ENCODE results near the gene UBA1. TPM values are rescaled to one million over a fixed set of nuclear protein-coding genes. Genes with fewer than 3 reads are reported as not detected.
"Not testable (repeated sequence)": the region's sequence is repeated elsewhere in the genome, so short reads cannot be mapped to it uniquely, and the experiment has no call there.

Gene UBA1
- total and polyA plus RNA-seq, 2 donors = 61.0 to 119 TPM

GRCh38 chrX:47242321-47242720 is 48.7 kb downstream of the UBA1 start:
- no peak for DNase-seq (ENCODE audit: extremely low spot score)
- no peak overlapping the region for H3K27ac ChIP-seq (ENCODE audit: low read depth)
- WGBS = 91% methylated on average over 10 of the region's 10 CpGs
- no peak overlapping the region for H3K4me3 ChIP-seq (ENCODE audit: low read depth, low read length)
- peaks cover 2% of the 10 kb centered on the region for H3K36me3 ChIP-seq (ENCODE audit: insufficient read depth)
- no peaks in the 10 kb centered on the region for H3K4me1 ChIP-seq (ENCODE audit: insufficient read depth)

DNA sequence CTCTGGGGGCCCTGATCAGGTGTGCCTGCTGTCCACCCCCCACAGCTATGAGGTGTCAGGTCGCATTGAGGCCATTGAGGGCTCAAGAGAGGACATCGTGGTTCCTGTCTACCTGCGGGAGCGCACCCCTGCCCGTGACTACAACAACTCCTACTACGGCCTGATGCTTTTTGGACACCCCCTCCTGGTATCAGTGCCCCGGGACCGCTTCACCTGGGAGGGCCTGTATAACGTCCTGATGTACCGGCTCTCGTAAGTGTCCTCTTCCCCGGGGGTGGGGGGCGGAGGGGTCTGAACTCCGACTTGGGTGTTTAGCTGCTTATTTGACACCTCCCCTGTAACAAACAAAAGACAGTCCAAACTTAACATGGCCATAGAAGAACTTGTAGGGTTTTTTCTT is 49.7 kb downstream of the UBA1 start:
- Histone ChIP-seq H3K4me3 (ENCODE audit: low read depth, low read length) (no peak overlapping the region), H3K4me1 (ENCODE audit: insufficient read depth) (no peaks in the 10 kb centered on the region), H3K27ac (ENCODE audit: low read depth) (no peak overlapping the region), H3K36me3 (ENCODE audit: insufficient read depth) (peaks cover 2% of the 10 kb centered on the region)
- WGBS = 94% methylated on average over 14 of the region's 14 CpGs
- no peak for DNase-seq (ENCODE audit: extremely low spot score)

DNA sequence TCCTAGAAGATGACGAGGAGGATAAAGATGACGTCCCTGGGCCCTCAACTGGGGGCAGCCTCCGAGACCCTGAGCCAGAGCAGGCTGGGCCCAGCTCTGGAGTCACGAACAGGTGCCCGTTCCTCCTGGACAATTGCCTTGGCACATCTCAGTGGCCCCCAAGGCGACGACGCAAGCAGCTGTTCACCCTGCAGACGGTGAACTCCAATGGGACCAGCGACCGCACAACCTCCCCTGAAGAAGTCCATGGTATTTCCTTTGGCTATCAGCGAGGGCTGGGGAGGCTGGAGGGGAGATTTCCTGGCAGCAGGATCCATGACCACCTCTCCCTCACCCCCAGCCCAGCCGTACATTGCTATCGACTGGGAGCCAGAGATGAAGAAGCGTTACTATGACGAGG is 51.0 kb downstream of the UBA1 start:
- Histone ChIP-seq H3K4me1 (ENCODE audit: insufficient read depth) (no peaks in the 10 kb centered on the region), H3K4me3 (ENCODE audit: low read depth, low read length) (no peak overlapping the region), H3K27ac (ENCODE audit: low read depth) (no peak overlapping the region), H3K36me3 (ENCODE audit: insufficient read depth) (peaks cover 2% of the 10 kb centered on the region)
- WGBS = 89% methylated on average over 16 of the region's 16 CpGs
- DNase-seq (ENCODE audit: extremely low spot score) = no peak

DNA sequence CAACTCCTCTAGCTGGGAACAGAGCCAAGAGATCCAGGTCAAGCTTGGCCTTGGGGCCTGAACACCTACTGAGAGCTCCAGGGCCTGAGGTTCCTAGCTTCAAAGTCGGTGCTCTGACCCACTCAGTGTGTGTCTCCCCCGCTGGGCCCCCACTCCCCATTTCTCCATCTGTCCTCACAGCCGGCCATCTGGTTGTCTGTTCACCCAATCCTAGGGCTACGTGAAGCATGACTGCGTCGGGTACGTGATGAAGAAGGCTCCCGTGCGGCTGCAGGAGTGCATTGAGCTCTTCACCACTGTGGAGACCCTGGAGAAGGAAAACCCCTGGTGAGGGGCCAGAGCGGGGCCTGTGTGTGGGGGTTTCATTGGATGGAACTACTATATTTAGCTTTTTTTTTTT is 51.5 kb downstream of the UBA1 start:
- H3K36me3 ChIP-seq (ENCODE audit: insufficient read depth) = peaks cover 2% of the 10 kb centered on the region
- H3K4me1 ChIP-seq (ENCODE audit: insufficient read depth) = no peaks in the 10 kb centered on the region
- DNase-seq (ENCODE audit: extremely low spot score) = no peak
- H3K27ac ChIP-seq (ENCODE audit: low read depth) = no peak overlapping the region
- 89% methylated on average over 10 of the region's 10 CpGs for WGBS
- no peak overlapping the region for H3K4me3 ChIP-seq (ENCODE audit: low read depth, low read length)

- WGBS = 77% methylated on average over 23 of the region's 23 CpGs
- no peak overlapping the region for H3K27ac ChIP-seq (ENCODE audit: low read depth)
- H3K4me3 ChIP-seq (ENCODE audit: low read depth, low read length) = no peak overlapping the region
- no peak for DNase-seq (ENCODE audit: extremely low spot score)
- H3K36me3 ChIP-seq (ENCODE audit: insufficient read depth) = peaks cover 2% of the 10 kb centered on the region
- no peaks in the 10 kb centered on the region for H3K4me1 ChIP-seq (ENCODE audit: insufficient read depth)
These were observed 53.8 kb downstream of the UBA1 start for GRCh38 chrX:47247206-47247998.

DNA sequence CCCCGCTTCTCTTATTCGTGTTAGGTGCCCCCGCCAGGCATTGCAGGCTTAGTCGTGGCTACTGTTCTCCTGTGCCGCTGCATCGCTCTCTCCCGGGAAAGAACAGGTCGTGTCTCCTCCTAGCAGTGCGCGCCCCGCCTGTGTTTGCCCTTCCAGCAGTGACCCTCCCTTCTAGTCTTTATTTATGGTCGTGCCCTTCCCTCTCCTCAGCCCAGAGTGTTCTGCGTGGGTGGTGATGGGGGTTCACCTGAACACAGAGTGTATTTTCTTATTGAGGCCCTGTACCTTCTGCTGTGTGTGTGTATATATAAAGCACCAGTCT is 54.3 kb downstream of the UBA1 start:
- Histone ChIP-seq H3K4me3 (ENCODE audit: low read depth, low read length) (no peak overlapping the region), H3K4me1 (ENCODE audit: insufficient read depth) (no peaks in the 10 kb centered on the region), H3K36me3 (ENCODE audit: insufficient read depth) (peaks cover 2% of the 10 kb centered on the region), H3K27ac (ENCODE audit: low read depth) (no peak overlapping the region)
- DNase-seq (ENCODE audit: extremely low spot score) = no peak
- whole genome bisulfite sequencing = 74% methylated on average over 13 of the region's 13 CpGs

GRCh38 chrX:47248576-47248975 is 54.9 kb downstream of the UBA1 start:
- Histone ChIP-seq H3K36me3 (ENCODE audit: insufficient read depth) (no peaks in the 10 kb centered on the region), H3K4me3 (ENCODE audit: low read depth, low read length) (no peak overlapping the region), H3K4me1 (ENCODE audit: insufficient read depth) (no peaks in the 10 kb centered on the region), H3K27ac (ENCODE audit: low read depth) (no peak overlapping the region)
- WGBS = 90% methylated on average over 6 of the region's 6 CpGs
- no peak for DNase-seq (ENCODE audit: extremely low spot score)

GRCh38 chrX:47250017-47250347 is 56.4 kb downstream of the UBA1 start:
- H3K4me3 ChIP-seq (ENCODE audit: low read depth, low read length) = no peak overlapping the region
- no peaks in the 10 kb centered on the region for H3K4me1 ChIP-seq (ENCODE audit: insufficient read depth)
- 77% methylated on average over 6 of the region's 6 CpGs for WGBS
- DNase-seq (ENCODE audit: extremely low spot score) = no peak
- H3K36me3 ChIP-seq (ENCODE audit: insufficient read depth) = no peaks in the 10 kb centered on the region
- no peak overlapping the region for H3K27ac ChIP-seq (ENCODE audit: low read depth)

DNA sequence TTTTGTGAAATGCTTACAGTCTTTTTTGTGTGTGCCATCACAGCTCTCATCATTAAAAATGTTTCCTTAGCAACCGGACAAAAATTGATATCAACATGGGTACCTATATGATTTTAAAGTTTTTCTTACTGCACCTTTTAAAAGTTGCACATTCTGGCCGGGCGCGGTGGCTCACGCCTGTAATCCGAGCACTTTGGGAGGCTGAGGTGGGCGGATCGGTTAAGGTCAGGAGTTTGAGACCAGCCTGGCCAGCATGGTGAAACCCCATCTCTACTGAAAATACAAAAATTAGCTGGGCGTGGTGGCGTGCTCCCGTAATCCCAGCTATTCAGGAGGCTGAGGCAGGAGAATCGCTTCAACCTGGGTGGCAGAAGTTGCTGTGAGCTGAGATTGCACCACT is 64.0 kb downstream of the UBA1 start:
- not testable (repeated sequence) for H3K27ac ChIP-seq (ENCODE audit: low read depth); DNase-seq (ENCODE audit: extremely low spot score)
- 91% methylated on average over 12 of the region's 12 CpGs for WGBS

More for the DNA sequence above, 64.0 kb downstream of the UBA1 start:
- not testable (repeated sequence) for H3K4me1 ChIP-seq (ENCODE audit: insufficient read depth); H3K4me3 ChIP-seq (ENCODE audit: low read depth, low read length); H3K36me3 ChIP-seq (ENCODE audit: insufficient read depth)

Other genes with a start within 250 kb of the UBA1 start
- gene RGN, start 115.4 kb upstream of the UBA1 start, total RNA-seq = 4.8 TPM
- 7.2 TPM for gene RGN, start 115.4 kb upstream of the UBA1 start, polyA plus RNA-seq
- 47.5 TPM for gene NDUFB11, start 49.1 kb upstream of the UBA1 start, total RNA-seq
- gene NDUFB11, start 49.1 kb upstream of the UBA1 start, polyA plus RNA-seq = 73.6 TPM
- 22.4 TPM for gene RBM10, start 48.6 kb upstream of the UBA1 start, total RNA-seq
- gene RBM10, start 48.6 kb upstream of the UBA1 start, polyA plus RNA-seq = 34.7 TPM
- gene CDK16, start 24.9 kb downstream of the UBA1 start, total RNA-seq = 49.1 TPM
- gene CDK16, start 24.9 kb downstream of the UBA1 start, polyA plus RNA-seq = 56.8 TPM
- gene USP11, start 39.2 kb downstream of the UBA1 start, total RNA-seq = 52.5 TPM
- 45.6 TPM for gene USP11, start 39.2 kb downstream of the UBA1 start, polyA plus RNA-seq
- 0.53 TPM for gene ZNF157, start 176.7 kb downstream of the UBA1 start, total RNA-seq
- 0.10 TPM for gene ZNF157, start 176.7 kb downstream of the UBA1 start, polyA plus RNA-seq

Measured in urinary bladder (tissue), 4 donors.